Breast epithelium (tissue), 4 donors: Measurements from ENCODE around the gene PSMD12. TPM values are rescaled to one million over a fixed set of nuclear protein-coding genes. Genes with fewer than 3 reads are reported as not detected.
"Not testable (repeated sequence)": the region's sequence is repeated elsewhere in the genome, so short reads cannot be mapped to it uniquely, and the experiment has no call there.

Experiments used
- DNase-seq, 2 donors: peaks; one replicate each; pipeline ENCODE4 v3.0.0-alpha.2; 2019; ENCODE audit warnings: low spot score in 2 of 2
- H3K27ac ChIP-seq, 2 donors: fragments of 200-600 bp; sonication (generic) in 1 of 2; one replicate each; pipeline ENCODE4 v1.5.1; 2016 to 2019; ENCODE audit warnings: mild to moderate bottlenecking in 1 of 2
- H3K27me3 ChIP-seq, 2 donors: fragments of 200-600 bp; sonication (generic) in 1 of 2; one replicate each; pipeline versions ENCODE4 v1.5.1 to v1.6.0; 2017 to 2019; ENCODE audit warnings: control low read depth in 1 of 2, mild to moderate bottlenecking in 1 of 2
- H3K36me3 ChIP-seq: fragments of 200-600 bp; one replicate; pipeline ENCODE4 v1.5.1; 2019
- H3K4me1 ChIP-seq, 2 donors: fragments of 200-600 bp; sonication (generic); one replicate each; pipeline ENCODE4 v1.5.1; 2016 to 2019; ENCODE audit warnings: control low read depth in 1 of 2
- H3K4me3 ChIP-seq, 3 donors: fragments of 200-600 bp; sonication (generic); 1 replicate in 2 of 3; 2 replicates in 1 of 3; pipeline ENCODE4 v1.5.1; 2016 to 2019; ENCODE audit warnings: mild to moderate bottlenecking in 3 of 3, moderate library complexity in 2 of 3
- H3K9me3 ChIP-seq, 2 donors: fragments of 200-600 bp; sonication (generic) in 1 of 2; one replicate each; pipeline ENCODE4 v1.5.1; 2016 to 2019; ENCODE audit warnings: control low read depth in 1 of 2
- CTCF ChIP-seq, 3 donors: fragments of 450-650 bp; IDR thresholded peaks; one replicate each; pipeline ENCODE4 v1.5.1; 2016 to 2017; ENCODE audit warnings: antibody characterized with exemption in 3 of 3, mild to moderate bottlenecking in 3 of 3, moderate library complexity in 3 of 3
- POLR2A ChIP-seq: fragments of 450-650 bp; IDR thresholded peaks from one replicate; pipeline ENCODE4 v1.6.1; 2016; ENCODE audit warnings: antibody characterized with exemption, mild to moderate bottlenecking, moderate library complexity
- POLR2AphosphoS5 ChIP-seq, 3 donors: sonication (generic); formaldehyde crosslinking; IDR thresholded peaks; one replicate each; pipeline ENCODE4 v1.6.1; 2017; ENCODE audit warnings: antibody characterized with exemption in 3 of 3
- intact Hi-C: fragments of 100-400 bp; cut with DNase I; formaldehyde crosslinking; loops from one replicate; pipeline ENCODE4 v1.15.1; 2023; ENCODE audit warnings: low total_unique reads
- total RNA-seq, 3 donors: library from RNA; depleted of rRNA; stranded (reverse); fragments of >200 nt; gene quantifications; one replicate each; pipeline ENCODE4 v1.1.0, GENCODE V29; 2016

Gene PSMD12
- total RNA-seq, 3 donors from 2014 or later, result 21.2 to 33.6 (median 30.5) TPM

- H3K4me3 ChIP-seq, result no peak overlapping the region
- intact Hi-C loops, result no loop called here
- no peaks in the 10 kb centered on the region for H3K27me3 ChIP-seq
- H3K36me3 ChIP-seq, result no peaks in the 10 kb centered on the region
- H3K9me3 ChIP-seq, result no peaks in the 10 kb centered on the region
- no peak for DNase-seq
- TF ChIP-seq POLR2A, result no peak
- TF ChIP-seq CTCF (IDR thresholded peaks at IDR 0.05), result no peak
- TF ChIP-seq POLR2AphosphoS5 (IDR thresholded peaks at IDR 0.05), result no peak
- H3K27ac ChIP-seq, result no peak overlapping the region
- H3K4me1 ChIP-seq, result no peaks in the 10 kb centered on the region
These were observed 49.6 kb downstream of the PSMD12 start for GRCh38 chr17:67316781-67317180.

- no peaks in the 10 kb centered on the region for H3K36me3 ChIP-seq
- intact Hi-C loops, result no loop called here
- no peak overlapping the region for H3K4me3 ChIP-seq
- no peaks in the 10 kb centered on the region for H3K9me3 ChIP-seq
- no peak for DNase-seq
- no peak overlapping the region for H3K27ac ChIP-seq
- TF ChIP-seq POLR2A (no peak), CTCF (IDR thresholded peaks at IDR 0.05) (no peak), POLR2AphosphoS5 (IDR thresholded peaks at IDR 0.05) (no peak)
- H3K4me1 ChIP-seq, result no peaks in the 10 kb centered on the region
- H3K27me3 ChIP-seq, result no peaks in the 10 kb centered on the region
These were observed 50.5 kb downstream of the PSMD12 start for GRCh38 chr17:67315865-67316264.

GRCh38 chr17:67312265-67312664 lies 54.1 kb downstream of the PSMD12 start:
- no peaks in the 10 kb centered on the region for H3K36me3 ChIP-seq
- H3K4me1 ChIP-seq, result no peaks in the 10 kb centered on the region
- TF ChIP-seq CTCF (IDR thresholded peaks at IDR 0.05) (no peak), POLR2A (no peak), POLR2AphosphoS5 (IDR thresholded peaks at IDR 0.05) (no peak)
- intact Hi-C loops, result no loop called here
- DNase-seq, result no peak
- no peaks in the 10 kb centered on the region for H3K9me3 ChIP-seq
- H3K4me3 ChIP-seq, result no peak overlapping the region
- no peak overlapping the region for H3K27ac ChIP-seq
- no peaks in the 10 kb centered on the region for H3K27me3 ChIP-seq

GRCh38 chr17:67311575-67311974 lies 54.8 kb downstream of the PSMD12 start:
- H3K27ac ChIP-seq, result no peak overlapping the region
- H3K36me3 ChIP-seq, result no peaks in the 10 kb centered on the region
- intact Hi-C loops, result no loop called here
- no peaks in the 10 kb centered on the region for H3K9me3 ChIP-seq
- H3K4me1 ChIP-seq, result no peaks in the 10 kb centered on the region
- no peaks in the 10 kb centered on the region for H3K27me3 ChIP-seq
- TF ChIP-seq POLR2A (no peak), POLR2AphosphoS5 (IDR thresholded peaks at IDR 0.05) (no peak), CTCF (IDR thresholded peaks at IDR 0.05) (no peak)
- no peak for DNase-seq
- no peak overlapping the region for H3K4me3 ChIP-seq

- TF ChIP-seq POLR2AphosphoS5 (IDR thresholded peaks at IDR 0.05) (no peak), POLR2A (no peak), CTCF (IDR thresholded peaks at IDR 0.05) (no peak)
- no peaks in the 10 kb centered on the region for H3K4me1 ChIP-seq
- intact Hi-C loops, result no loop called here
These were observed 56.0 kb downstream of the PSMD12 start for GRCh38 chr17:67310406-67310805.

GRCh38 chr17:67305446-67306235 lies 60.7 kb downstream of the PSMD12 start:
- H3K27ac ChIP-seq, H3K4me1 ChIP-seq, H3K36me3 ChIP-seq, intact Hi-C loops, DNase-seq, H3K4me3 ChIP-seq, H3K27me3 ChIP-seq, H3K9me3 ChIP-seq: not testable (repeated sequence)

More at GRCh38 chr17:67310406-67310805, 56.0 kb downstream of the PSMD12 start:
- Histone ChIP-seq H3K9me3 (no peaks in the 10 kb centered on the region), H3K27me3 (no peaks in the 10 kb centered on the region), H3K4me3 (no peak overlapping the region), H3K27ac (no peak overlapping the region), H3K36me3 (no peaks in the 10 kb centered on the region)
- no peak for DNase-seq
